Activated CD8-positive, alpha-beta T cell treated with anti-CD3 and anti-CD28 coated beads for 36 hours (primary cell): ENCODE data around the gene VPS26B. TPM values are rescaled to one million over a fixed set of nuclear protein-coding genes. Genes with fewer than 3 reads are reported as not detected.
A peak's percentile ranks its signal among the peaks of the same experiment; 100 is the strongest.
"Not testable (repeated sequence)": the region's sequence is repeated elsewhere in the genome, so short reads cannot be mapped to it uniquely, and the experiment has no call there.

Experiments used
- ATAC-seq: fragments of 200-7000 bp; cut with Tn5 transposase; one replicate; pipeline ENCODE4 v1.10.0; 2021; ENCODE audit warnings: mild to moderate bottlenecking, moderate library complexity
- CTCF ChIA-PET: fragments of 350-600 bp; sonication (Branson Sonifier 250); formaldehyde crosslinking; loops from one replicate; lab custom pipeline; 2021; ENCODE audit warnings: antibody characterized with exemption; lab: Charles Lee
- POLR2A ChIA-PET: fragments of 350-600 bp; sonication (Branson Sonifier 250); formaldehyde crosslinking; loops from one replicate; lab custom pipeline; 2021; ENCODE audit warnings: antibody characterized with exemption; lab: Charles Lee
- DNase-seq: peaks from one replicate; pipeline ENCODE4 v3.0.0-alpha.2; 2020
- H3K27ac Mint-ChIP-seq: one replicate; pipeline ENCODE4 v1.8.0; 2021; ENCODE audit warnings: mild to moderate bottlenecking, mixed read lengths
- H3K27me3 Mint-ChIP-seq: one replicate; pipeline ENCODE4 v1.8.0; 2021; ENCODE audit warnings: mixed read lengths
- H3K36me3 Mint-ChIP-seq: one replicate; pipeline ENCODE4 v1.8.0; 2021; ENCODE audit warnings: low read depth, mixed read lengths
- H3K4me1 Mint-ChIP-seq: one replicate; pipeline ENCODE4 v1.8.0; 2021; ENCODE audit warnings: low read depth, mixed read lengths
- H3K4me3 Mint-ChIP-seq: one replicate; pipeline ENCODE4 v1.8.0; 2021; ENCODE audit warnings: mild to moderate bottlenecking, moderate library complexity, mixed read lengths
- H3K9me3 Mint-ChIP-seq: one replicate; pipeline ENCODE4 v1.8.0; 2021; ENCODE audit warnings: mixed read lengths
- intact Hi-C: fragments of 100-400 bp; cut with micrococcal nuclease; formaldehyde crosslinking; loops from one replicate; pipeline ENCODE4 v1.10.0; 2022
- total RNA-seq, 2 experiments: library from RNA; stranded (reverse); gene quantifications; one replicate each; pipeline ENCODE4 v1.2.3, GENCODE V29; 2021
- TF ChIP-seq, protein P1 (sequence below): fragments of 200-600 bp; IDR thresholded peaks from one replicate; pipeline ENCODE4 v1.8.0; 2022; ENCODE audit warnings: antibody characterized with exemption, mild to moderate bottlenecking

VPS26B gene
- total RNA-seq, 2 experiments from 2014 or later = 35.6 TPM

DNA sequence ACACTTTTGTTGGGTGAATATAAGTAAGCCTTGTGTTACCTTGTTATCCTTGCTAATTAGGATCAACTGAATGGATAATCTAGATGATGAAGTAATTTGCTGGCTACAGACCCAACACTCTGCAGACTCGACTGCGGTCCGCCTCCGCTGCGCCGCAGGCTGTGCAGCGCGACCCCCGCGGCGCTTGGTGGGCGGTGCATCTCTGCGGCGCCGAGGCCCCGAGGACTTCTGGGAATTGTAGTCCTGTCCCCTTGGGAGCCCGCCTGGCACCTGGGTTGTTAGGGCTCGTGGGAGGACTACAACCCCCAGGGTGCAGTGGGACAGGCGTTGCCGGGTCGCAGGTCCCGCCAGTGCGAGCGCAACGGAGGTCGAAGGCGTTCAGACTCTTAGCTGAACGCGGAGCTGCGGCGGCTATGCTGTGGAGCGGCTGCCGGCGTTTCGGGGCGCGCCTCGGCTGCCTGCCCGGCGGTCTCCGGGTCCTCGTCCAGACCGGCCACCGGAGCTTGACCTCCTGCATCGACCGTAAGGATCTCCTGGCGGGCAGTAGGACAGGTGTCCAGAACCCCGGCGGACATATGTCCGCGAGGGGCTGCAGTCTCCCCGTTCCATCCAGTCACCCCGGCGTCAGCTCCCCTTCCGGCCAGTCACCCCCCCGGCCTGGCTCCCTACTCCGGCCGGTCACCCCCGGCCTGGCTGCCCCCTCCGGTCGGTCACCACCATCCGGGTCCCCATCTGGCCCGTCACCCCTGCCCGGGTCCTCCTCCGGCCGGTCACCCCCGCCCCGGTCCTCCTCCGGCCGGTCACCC is 28.9 kb downstream of the VPS26B start, which contains the start of the genes ACAD8 and THYN1:
TSS of gene ACAD8 (plus strand) at position 381 of the 806 bp plus-strand sequence. CDS start at position 414, 33 bp downstream.
TSS of gene THYN1 (minus strand) at position 165 of the 806 bp plus-strand sequence. CDS start 470 bp downstream, outside the sequence.
- Mint-ChIP-seq H3K36me3 (peaks cover 16% of the 10 kb centered on the region), H3K4me1 (peaks cover 34% of the 10 kb centered on the region), H3K27me3 (no peaks in the 10 kb centered on the region), H3K27ac (peak within 1 kb of the TSS; percentile 94), H3K9me3 (no peaks in the 10 kb centered on the region), H3K4me3 (peak within 1 kb of the TSS; percentile 99)
- intact Hi-C loops = no loop called here
- ATAC-seq (peak; percentile 99), DNase-seq (peak; percentile 98)
- CTCF ChIA-PET = interaction anchor here (0.6 to 2.2 kb wide), 5 partner anchors 9 to 42 kb away, joined by 3 to 14 read pairs (median 5); partner anchors contain the start of genes GLB1L3, NCAPD3 and VPS26B
- TF ChIP-seq, protein P1, sequence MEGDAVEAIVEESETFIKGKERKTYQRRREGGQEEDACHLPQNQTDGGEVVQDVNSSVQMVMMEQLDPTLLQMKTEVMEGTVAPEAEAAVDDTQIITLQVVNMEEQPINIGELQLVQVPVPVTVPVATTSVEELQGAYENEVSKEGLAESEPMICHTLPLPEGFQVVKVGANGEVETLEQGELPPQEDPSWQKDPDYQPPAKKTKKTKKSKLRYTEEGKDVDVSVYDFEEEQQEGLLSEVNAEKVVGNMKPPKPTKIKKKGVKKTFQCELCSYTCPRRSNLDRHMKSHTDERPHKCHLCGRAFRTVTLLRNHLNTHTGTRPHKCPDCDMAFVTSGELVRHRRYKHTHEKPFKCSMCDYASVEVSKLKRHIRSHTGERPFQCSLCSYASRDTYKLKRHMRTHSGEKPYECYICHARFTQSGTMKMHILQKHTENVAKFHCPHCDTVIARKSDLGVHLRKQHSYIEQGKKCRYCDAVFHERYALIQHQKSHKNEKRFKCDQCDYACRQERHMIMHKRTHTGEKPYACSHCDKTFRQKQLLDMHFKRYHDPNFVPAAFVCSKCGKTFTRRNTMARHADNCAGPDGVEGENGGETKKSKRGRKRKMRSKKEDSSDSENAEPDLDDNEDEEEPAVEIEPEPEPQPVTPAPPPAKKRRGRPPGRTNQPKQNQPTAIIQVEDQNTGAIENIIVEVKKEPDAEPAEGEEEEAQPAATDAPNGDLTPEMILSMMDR = no peak
- POLR2A ChIA-PET = interaction anchor here (0.5 to 3.3 kb wide), 7 partner anchors 10 to 36 kb away, joined by 3 to 18 read pairs (median 3); partner anchors contain the start of genes NCAPD3 and VPS26B

DNA sequence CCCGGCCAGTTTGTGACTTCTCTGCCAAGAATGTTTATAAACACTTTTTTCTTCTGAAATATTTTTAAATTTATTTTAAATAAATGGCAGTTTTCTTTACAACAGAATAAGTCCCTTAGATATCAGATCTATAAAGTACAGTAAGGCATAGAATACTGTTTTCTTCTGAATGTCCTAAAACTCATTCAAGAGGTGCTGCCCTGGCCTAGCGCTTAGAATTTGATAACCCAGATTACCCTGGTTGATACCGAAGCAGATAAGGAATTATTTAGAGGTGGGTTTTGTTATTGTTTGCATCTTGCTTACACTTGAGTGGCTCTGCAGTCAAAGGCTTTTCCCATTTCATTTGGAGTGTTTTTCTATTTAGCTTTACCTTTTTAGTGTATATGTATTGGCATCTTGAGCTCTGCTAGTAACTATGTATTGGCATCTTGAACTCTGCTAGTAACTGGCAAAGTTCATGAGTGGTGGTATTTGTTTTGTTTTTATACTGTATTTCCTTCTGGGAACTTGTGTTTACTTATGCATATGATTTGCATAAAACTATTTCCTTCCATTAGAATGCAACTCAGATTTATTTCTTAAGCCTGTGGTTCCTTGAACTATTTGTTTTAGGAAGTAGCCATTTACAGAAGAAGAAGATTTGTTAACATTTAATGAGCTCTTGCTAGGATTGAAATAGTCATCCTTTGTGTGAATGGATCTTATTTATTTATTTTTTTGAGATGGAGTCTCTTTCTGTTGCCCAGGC is 30.1 kb downstream of the VPS26B start:
- H3K27me3 Mint-ChIP-seq = no peaks in the 10 kb centered on the region
- TF ChIP-seq, protein P1 = no peak
- ChIA-PET CTCF (interaction anchor here (0.7 to 2.2 kb wide), 5 partner anchors 8 to 30 kb away, joined by 3 to 14 read pairs (median 4); partner anchors contain the start of genes GLB1L3, NCAPD3 and VPS26B), POLR2A (interaction anchor here (0.7 to 3.3 kb wide), 5 partner anchors 12 to 34 kb away, joined by 3 to 18 read pairs (median 3); partner anchors contain the start of genes NCAPD3 and VPS26B)
- ATAC-seq (no peak), DNase-seq (no peak)
- no peak overlapping the region for H3K27ac Mint-ChIP-seq
- H3K36me3 Mint-ChIP-seq = peaks cover 10% of the 10 kb centered on the region
- H3K9me3 Mint-ChIP-seq = no peaks in the 10 kb centered on the region
- H3K4me3 Mint-ChIP-seq = peak overlapping the region; percentile 99
- intact Hi-C loops = no loop called here
- peaks cover 24% of the 10 kb centered on the region for H3K4me1 Mint-ChIP-seq

DNA sequence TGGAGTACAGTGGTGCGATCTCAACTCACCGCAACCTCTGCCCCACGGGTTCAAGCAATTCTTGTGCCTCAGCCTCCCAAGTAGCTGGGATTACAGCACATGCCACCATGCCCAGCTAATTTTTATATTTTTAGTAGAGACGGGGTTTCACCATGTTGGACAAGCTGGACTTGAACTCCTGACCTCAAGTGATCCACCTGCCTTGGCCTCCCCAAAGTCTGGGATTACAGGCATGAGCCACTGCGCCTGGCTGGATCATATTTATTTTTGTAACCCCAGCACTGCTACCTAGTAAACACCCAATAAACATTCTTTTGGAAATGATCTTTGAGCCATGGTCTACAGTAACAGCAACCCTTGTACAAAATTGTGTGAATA is 30.7 kb downstream of the VPS26B start:
- H3K27me3 Mint-ChIP-seq, DNase-seq, intact Hi-C loops, H3K27ac Mint-ChIP-seq, ATAC-seq, H3K36me3 Mint-ChIP-seq, H3K9me3 Mint-ChIP-seq, H3K4me3 Mint-ChIP-seq: not testable (repeated sequence)
- ChIA-PET POLR2A (interaction anchor here (0.6 to 3.3 kb wide), 4 partner anchors 11 to 31 kb away, joined by 3 to 18 read pairs (median 6); partner anchors contain the start of genes NCAPD3 and VPS26B), CTCF (interaction anchor here (0.7 to 2.2 kb wide), 4 partner anchors 11 to 31 kb away, joined by 3 to 7 read pairs (median 4); partner anchors contain the start of genes GLB1L3, NCAPD3 and VPS26B)
- H3K4me1 Mint-ChIP-seq = peaks cover 24% of the 10 kb centered on the region

DNA sequence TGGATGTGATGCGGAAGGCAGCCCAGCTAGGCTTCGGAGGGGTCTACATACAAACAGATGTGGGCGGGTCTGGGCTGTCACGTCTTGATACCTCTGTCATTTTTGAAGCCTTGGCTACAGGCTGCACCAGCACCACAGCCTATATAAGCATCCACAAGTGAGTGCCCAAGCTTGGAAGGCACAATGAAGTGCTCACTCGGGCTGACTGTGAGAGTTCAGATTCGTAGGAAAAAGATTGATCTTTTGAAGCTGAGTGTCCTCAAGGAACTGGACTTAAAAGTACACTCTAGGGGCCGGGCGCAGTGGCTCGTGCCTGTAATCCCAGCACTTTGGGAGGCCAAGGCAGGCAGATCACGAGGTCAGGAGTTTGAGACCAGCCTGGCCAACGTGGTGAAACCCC is 32.6 kb downstream of the VPS26B start:
- TF ChIP-seq, protein P1 = no peak
- ATAC-seq = no peak
- Mint-ChIP-seq H3K36me3 (peaks cover 5% of the 10 kb centered on the region), H3K27ac (no peak overlapping the region), H3K4me1 (peaks cover 16% of the 10 kb centered on the region), H3K9me3 (no peaks in the 10 kb centered on the region), H3K27me3 (no peaks in the 10 kb centered on the region), H3K4me3 (no peak overlapping the region)
- ChIA-PET CTCF (interaction anchor here (1.0 to 2.1 kb wide), 2 partner anchors 15 to 19 kb away, joined by 5 to 6 read pairs; partner anchors contain the start of gene GLB1L3), POLR2A (interaction anchor here (0.9 to 1.6 kb wide), 2 partner anchors 8 to 19 kb away, joined by 3 to 8 read pairs; partner anchors contain the start of gene GLB1L3)
- no peak for DNase-seq
- intact Hi-C loops = no loop called here

DNA sequence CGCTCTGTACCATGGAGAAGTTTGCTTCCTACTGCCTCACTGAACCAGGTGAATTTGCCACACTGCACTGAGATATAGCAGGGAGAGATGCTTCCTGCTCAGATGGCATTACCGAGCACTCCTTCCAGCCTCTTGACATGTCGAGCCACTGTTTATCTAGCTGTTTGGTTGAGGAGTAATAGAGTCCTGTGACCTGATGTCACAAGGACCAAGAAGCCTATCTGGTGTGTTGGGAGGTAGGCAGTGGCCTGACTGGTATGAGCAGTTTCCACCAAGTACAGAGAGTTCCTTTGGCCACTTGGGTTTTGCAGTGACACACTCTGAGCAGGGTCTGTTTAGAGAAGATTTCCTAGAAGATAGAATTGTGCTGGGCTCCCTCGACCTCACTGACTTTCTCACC is 34.1 kb downstream of the VPS26B start:
- ChIA-PET POLR2A (no interaction called here), CTCF (no interaction called here)
- H3K9me3 Mint-ChIP-seq = no peaks in the 10 kb centered on the region
- intact Hi-C loops = no loop called here
- H3K27ac Mint-ChIP-seq = no peak overlapping the region
- peaks cover 12% of the 10 kb centered on the region for H3K4me1 Mint-ChIP-seq
- DNase-seq (no peak), ATAC-seq (no peak)
- H3K27me3 Mint-ChIP-seq = no peaks in the 10 kb centered on the region
- peaks cover 5% of the 10 kb centered on the region for H3K36me3 Mint-ChIP-seq
- H3K4me3 Mint-ChIP-seq = no peak overlapping the region
- TF ChIP-seq, protein P1 = no peak
